Pancreas (tissue), 10 donors: ENCODE data around the gene PNRC2. TPM values are rescaled to one million over a fixed set of nuclear protein-coding genes. Genes with fewer than 3 reads are reported as not detected.

Experiments used
- ATAC-seq, 4 donors: fragments of 200-7000 bp; cut with Tn5 transposase; one replicate each; pipeline versions ENCODE4 v1.8.0 to v1.9.1; 2020; ENCODE audit warnings: mild to moderate bottlenecking in 4 of 4, moderate library complexity in 4 of 4
- DNase-seq, 6 donors: peaks; one replicate each; pipeline ENCODE4 v3.0.0-alpha.2; 2020
- FAIRE-seq: peaks from 2 replicates; lab custom pipeline; 2012; peaks lifted over from hg19 to GRCh38; lab: Jason Lieb, UNC
- H3K27ac ChIP-seq, 4 donors: fragments of 200-600 bp; sonication (generic); 1 replicate in 3 of 4; 2 replicates in 1 of 4; pipeline versions ENCODE4 v1.5.0 to v1.8.0; 2020
- H3K27me3 ChIP-seq, 4 donors: fragments of 200-600 bp; one replicate each; pipeline ENCODE4 v1.8.0; 2021
- H3K36me3 ChIP-seq, 3 donors: fragments of 200-600 bp; sonication (generic) in 1 of 3; one replicate each; pipeline versions ENCODE4 v1.5.0 to v1.8.0; 2020 to 2021
- H3K4me1 ChIP-seq, 3 donors: fragments of 200-600 bp; one replicate each; pipeline ENCODE4 v1.8.0; 2021
- H3K4me3 ChIP-seq, 4 donors: fragments of 200-600 bp; sonication (generic) in 2 of 4; one replicate each; pipeline versions ENCODE4 v1.5.0 to v1.8.0; 2020 to 2021
- H3K9me3 ChIP-seq, 4 donors: fragments of 200-600 bp; one replicate each; pipeline ENCODE4 v1.8.0; 2021
- CTCF ChIP-seq, 4 donors: fragments of 200-600 bp; sonication (generic) in 3 of 4; IDR thresholded peaks; one replicate each; pipeline versions ENCODE4 v1.5.0 to v1.8.0; 2021; ENCODE audit warnings: antibody characterized with exemption in 4 of 4
- WGBS, 2 donors: extraction: QIAGEN DNeasy Blood & Tissue Kit; methylation state at CpG; one replicate each; pipeline ENCODE4 v1.1.7; 2013; 5-methylcytosine and 5-hydroxymethylcytosine counted together
- intact Hi-C, 3 donors: fragments of 100-400 bp; cut with DNase I; formaldehyde crosslinking; loops; one replicate each; pipeline versions ENCODE4 v1.11.1 to v1.14.2; 2022
- polyA plus RNA-seq, 2 donors: library from polyadenylated mRNA; stranded (reverse); fragments of 200-250 nt; gene quantifications; one replicate each; pipeline ENCODE4 v1.2.3, GENCODE V29; 2013
- total RNA-seq, 6 donors: library from RNA; stranded (reverse); fragmentation: NEBNext Ultra II Directional in 4 of 6; extraction: Animal tissue kit (Norgen Biotek cat#: 25700) in 4 of 6; gene quantifications; one replicate each; pipeline versions ENCODE4 v1.2.1 to v1.2.4, GENCODE V29; 2021 to 2023
- donor health status: healthy with polysubstance abuse.
- donor health status: DM: no; HTN: no; CAD: no; lungs with moderate emphysema.
- donor health status: DM: no; HTN: no; CAD: no.
- donor health status: control.
- donor health status: control.
- donor health status: Bipolar disorder and iron deficiency.
- donor health status: DM: yes; HTN: yes; CAD: no.
- donor health status: DM: no; HTN: no; CAD: no.
- donor health status: DM: no; HTN: no; CAD: no.
- donor health status: DM: yes; HTN: yes; CAD: no.

PNRC2 gene
- total and polyA plus RNA-seq, 8 donors: 24.3 to 57.4 (median 38.3) TPM

DNA sequence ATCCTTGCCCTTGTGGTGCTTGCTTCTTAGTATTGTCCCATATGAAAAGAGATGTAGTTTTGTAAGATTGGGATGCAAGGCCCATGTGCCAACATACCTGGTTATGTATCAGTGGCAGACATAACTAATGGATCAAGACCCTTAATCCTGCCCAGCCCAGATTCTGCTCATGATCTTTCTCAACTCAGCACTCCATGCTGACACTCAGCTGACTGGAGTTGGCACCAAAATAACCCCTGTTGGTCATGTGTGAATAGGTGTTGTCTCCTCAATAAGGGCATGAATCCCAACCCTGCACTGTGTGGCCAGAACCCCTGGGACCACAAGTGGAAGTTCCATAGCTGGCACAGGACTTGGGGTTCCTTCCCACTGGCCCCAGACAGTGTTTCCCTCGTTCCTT is 32.5 kb upstream of the PNRC2 start:
- FAIRE-seq (no peak), DNase-seq (peak in 1 of 6 donors; percentile 8)

GRCh38 chr1:23928789-23929188 is 30.8 kb upstream of the PNRC2 start:
- TF ChIP-seq CTCF (IDR thresholded peaks at IDR 0.05): no peak
- Histone ChIP-seq H3K4me3 (no peak overlapping the region), H3K27ac (no peak overlapping the region), H3K4me1 (no peaks in the 10 kb centered on the region), H3K27me3 (no peaks in the 10 kb centered on the region), H3K36me3 (no peaks in the 10 kb centered on the region), H3K9me3 (no peaks in the 10 kb centered on the region)
- intact Hi-C loops: no loop called here
- FAIRE-seq (no peak), DNase-seq (no peak), ATAC-seq (no peak)
- 86 to 89% methylated on average over 4 of the region's 4 CpGs for WGBS, 2 donors

More for the DNA sequence above, 32.5 kb upstream of the PNRC2 start:
- no peak for TF ChIP-seq CTCF (IDR thresholded peaks at IDR 0.05)
- H3K9me3 ChIP-seq: no peaks in the 10 kb centered on the region
- no peak overlapping the region for H3K27ac ChIP-seq
- no peak overlapping the region for H3K4me3 ChIP-seq
- H3K27me3 ChIP-seq: no peaks in the 10 kb centered on the region
- no peak for ATAC-seq
- no peaks in the 10 kb centered on the region for H3K36me3 ChIP-seq
- 56 to 75% methylated on average over 1 of the region's 1 CpG for WGBS, 2 donors
- intact Hi-C loops: no loop called here
- H3K4me1 ChIP-seq: no peaks in the 10 kb centered on the region

DNA sequence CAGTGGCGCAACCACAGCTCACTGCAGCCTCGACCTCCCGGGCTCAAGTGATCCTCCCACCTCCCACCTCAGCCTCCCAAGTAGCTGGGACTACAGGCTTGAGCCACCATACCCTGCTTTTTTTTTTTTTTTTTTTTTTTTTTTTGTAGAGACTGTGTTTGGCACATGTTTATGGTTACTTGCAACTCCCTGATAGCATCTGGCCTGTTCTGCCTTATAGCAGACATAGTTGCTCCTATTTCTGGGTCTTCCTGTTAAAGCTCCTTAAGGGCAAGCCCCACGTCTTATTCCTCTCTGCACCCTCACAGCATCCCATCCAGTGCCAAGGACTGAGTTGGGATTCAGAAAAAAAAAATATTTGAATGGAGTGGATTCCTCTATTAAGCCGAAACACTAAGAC is 29.4 kb upstream of the PNRC2 start:
- no peaks in the 10 kb centered on the region for H3K36me3 ChIP-seq
- H3K4me3 ChIP-seq: no peak overlapping the region
- no peaks in the 10 kb centered on the region for H3K9me3 ChIP-seq
- TF ChIP-seq CTCF (IDR thresholded peaks at IDR 0.05): no peak
- 82 to 92% methylated on average over 5 of the region's 5 CpGs for WGBS, 2 donors
- H3K4me1 ChIP-seq: no peaks in the 10 kb centered on the region
- FAIRE-seq (no peak), ATAC-seq (no peak), DNase-seq (no peak)
- no peak overlapping the region for H3K27ac ChIP-seq
- intact Hi-C loops: no loop called here
- no peaks in the 10 kb centered on the region for H3K27me3 ChIP-seq

DNA sequence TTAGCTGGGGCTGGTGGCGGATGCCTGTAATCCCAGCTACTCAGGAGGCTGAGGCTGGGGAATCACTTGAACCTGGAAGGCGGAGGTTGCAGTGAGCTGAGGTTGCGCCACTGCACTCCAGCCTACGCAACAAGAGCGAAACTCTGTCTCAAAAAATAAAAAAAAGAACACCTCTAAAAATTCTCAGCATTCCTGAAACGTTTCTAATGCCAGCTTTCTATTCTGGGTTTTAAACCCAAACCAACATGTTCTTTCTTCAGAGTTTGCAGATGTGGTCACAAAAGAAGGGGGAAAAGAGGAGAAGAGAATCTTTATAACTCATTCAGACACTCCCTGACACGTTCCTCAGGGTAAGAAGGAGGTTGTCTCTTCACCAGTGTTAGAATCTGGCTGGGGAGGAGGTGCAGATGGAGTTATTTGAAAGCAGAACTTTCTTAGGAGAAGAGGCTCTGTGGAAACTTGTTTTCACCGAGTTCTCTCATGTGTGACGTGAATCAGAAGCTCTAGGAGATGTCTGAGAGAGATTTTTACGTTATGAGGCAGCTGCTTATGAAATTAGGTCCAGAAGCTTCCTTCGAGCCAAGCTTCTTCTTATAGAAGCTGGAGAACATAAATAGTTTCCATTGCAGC is 28.7 kb upstream of the PNRC2 start:
- FAIRE-seq (no peak), ATAC-seq (no peak), DNase-seq (no peak)
- Histone ChIP-seq H3K36me3 (no peaks in the 10 kb centered on the region), H3K9me3 (no peaks in the 10 kb centered on the region), H3K4me1 (no peaks in the 10 kb centered on the region), H3K4me3 (no peak overlapping the region), H3K27ac (no peak overlapping the region), H3K27me3 (no peaks in the 10 kb centered on the region)
- 65 to 69% methylated on average over 11 of the region's 11 CpGs for WGBS, 2 donors
- TF ChIP-seq CTCF (IDR thresholded peaks at IDR 0.05): no peak
- intact Hi-C loops: no loop called here

- H3K36me3 ChIP-seq: no peaks in the 10 kb centered on the region
- H3K4me1 ChIP-seq: no peaks in the 10 kb centered on the region
- 96 to 97% methylated on average over 1 of the region's 1 CpG for WGBS, 2 donors
- intact Hi-C loops: no loop called here
- H3K9me3 ChIP-seq: no peaks in the 10 kb centered on the region
- H3K27me3 ChIP-seq: no peaks in the 10 kb centered on the region
- DNase-seq: no peak
- no peak overlapping the region for H3K27ac ChIP-seq
- FAIRE-seq: no peak
- TF ChIP-seq CTCF (IDR thresholded peaks at IDR 0.05): no peak
- no peak for ATAC-seq
- H3K4me3 ChIP-seq: no peak overlapping the region
Measured at GRCh38 chr1:23931491-23931880, 28.1 kb upstream of the PNRC2 start.
